Measurements from ENCODE around the gene CHD6. TPM values are rescaled to one million over a fixed set of nuclear protein-coding genes. Genes with fewer than 3 reads are reported as not detected.

CHD6 gene
- total RNA-seq, 1 experiment from 2014 or later: 27.2 TPM

DNA sequence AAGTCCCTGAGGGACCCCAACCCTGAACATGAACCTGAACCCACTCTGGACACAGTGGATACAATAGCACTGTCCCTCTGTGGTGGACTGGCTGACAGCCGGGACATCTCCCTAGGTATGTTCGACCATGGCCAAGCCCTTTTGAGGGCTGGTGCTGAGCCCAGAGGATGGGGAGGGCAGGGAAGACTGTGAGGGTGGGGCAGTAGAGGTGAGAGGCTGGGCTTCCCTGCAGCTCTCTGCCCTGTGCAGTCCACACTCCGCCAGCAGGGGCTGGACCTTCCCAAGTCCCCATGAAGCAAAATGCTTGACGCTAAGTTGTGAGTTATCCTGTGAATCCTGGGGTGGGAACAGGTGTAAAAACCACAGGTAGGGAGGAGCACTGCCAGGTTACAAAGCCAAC lies 266.1 kb downstream of the CHD6 start:
- ChIA-PET POLR2A (no interaction called here), CTCF (interaction anchor here (1.9 to 2.7 kb wide), 2 partner anchors 59 to 179 kb away, joined by 6 to 10 read pairs; no protein-coding TSS in a partner anchor)
- no TSS peak for BruUV-seq (replicated peaks)
- TF ChIP-seq, protein P1, sequence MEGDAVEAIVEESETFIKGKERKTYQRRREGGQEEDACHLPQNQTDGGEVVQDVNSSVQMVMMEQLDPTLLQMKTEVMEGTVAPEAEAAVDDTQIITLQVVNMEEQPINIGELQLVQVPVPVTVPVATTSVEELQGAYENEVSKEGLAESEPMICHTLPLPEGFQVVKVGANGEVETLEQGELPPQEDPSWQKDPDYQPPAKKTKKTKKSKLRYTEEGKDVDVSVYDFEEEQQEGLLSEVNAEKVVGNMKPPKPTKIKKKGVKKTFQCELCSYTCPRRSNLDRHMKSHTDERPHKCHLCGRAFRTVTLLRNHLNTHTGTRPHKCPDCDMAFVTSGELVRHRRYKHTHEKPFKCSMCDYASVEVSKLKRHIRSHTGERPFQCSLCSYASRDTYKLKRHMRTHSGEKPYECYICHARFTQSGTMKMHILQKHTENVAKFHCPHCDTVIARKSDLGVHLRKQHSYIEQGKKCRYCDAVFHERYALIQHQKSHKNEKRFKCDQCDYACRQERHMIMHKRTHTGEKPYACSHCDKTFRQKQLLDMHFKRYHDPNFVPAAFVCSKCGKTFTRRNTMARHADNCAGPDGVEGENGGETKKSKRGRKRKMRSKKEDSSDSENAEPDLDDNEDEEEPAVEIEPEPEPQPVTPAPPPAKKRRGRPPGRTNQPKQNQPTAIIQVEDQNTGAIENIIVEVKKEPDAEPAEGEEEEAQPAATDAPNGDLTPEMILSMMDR (IDR thresholded peaks at IDR 0.05; ENCODE audit: unreplicated experiment): no peak
- H3K27me3 Mint-ChIP-seq (ENCODE audit: insufficient read depth, unreplicated experiment): no peaks in the 10 kb centered on the region
- H3K9me3 Mint-ChIP-seq (ENCODE audit: unreplicated experiment): no peaks in the 10 kb centered on the region
- DNase-seq (ENCODE audit: unreplicated experiment): no peak
- H3K36me3 Mint-ChIP-seq (ENCODE audit: insufficient read depth, unreplicated experiment): peaks cover 31% of the 10 kb centered on the region
- intact Hi-C loops (cut with micrococcal nuclease): no loop called here
- no peak overlapping the region for H3K27ac Mint-ChIP-seq (ENCODE audit: low read depth, unreplicated experiment)
- H3K4me1 Mint-ChIP-seq (ENCODE audit: insufficient read depth, unreplicated experiment): no peaks in the 10 kb centered on the region
- H3K4me3 Mint-ChIP-seq (ENCODE audit: unreplicated experiment): no peak overlapping the region

Data from MCF 10A (cell line).